ENCODE measurements around the gene ARHGAP25.

GRCh38 chr2:68837861-68838341 lies 103.3 kb downstream of the ARHGAP25 start:
- TF ChIP-seq, protein P1, sequence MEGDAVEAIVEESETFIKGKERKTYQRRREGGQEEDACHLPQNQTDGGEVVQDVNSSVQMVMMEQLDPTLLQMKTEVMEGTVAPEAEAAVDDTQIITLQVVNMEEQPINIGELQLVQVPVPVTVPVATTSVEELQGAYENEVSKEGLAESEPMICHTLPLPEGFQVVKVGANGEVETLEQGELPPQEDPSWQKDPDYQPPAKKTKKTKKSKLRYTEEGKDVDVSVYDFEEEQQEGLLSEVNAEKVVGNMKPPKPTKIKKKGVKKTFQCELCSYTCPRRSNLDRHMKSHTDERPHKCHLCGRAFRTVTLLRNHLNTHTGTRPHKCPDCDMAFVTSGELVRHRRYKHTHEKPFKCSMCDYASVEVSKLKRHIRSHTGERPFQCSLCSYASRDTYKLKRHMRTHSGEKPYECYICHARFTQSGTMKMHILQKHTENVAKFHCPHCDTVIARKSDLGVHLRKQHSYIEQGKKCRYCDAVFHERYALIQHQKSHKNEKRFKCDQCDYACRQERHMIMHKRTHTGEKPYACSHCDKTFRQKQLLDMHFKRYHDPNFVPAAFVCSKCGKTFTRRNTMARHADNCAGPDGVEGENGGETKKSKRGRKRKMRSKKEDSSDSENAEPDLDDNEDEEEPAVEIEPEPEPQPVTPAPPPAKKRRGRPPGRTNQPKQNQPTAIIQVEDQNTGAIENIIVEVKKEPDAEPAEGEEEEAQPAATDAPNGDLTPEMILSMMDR (IDR thresholded peaks at IDR 0.05), result no peak
- TF ChIP-seq POLR2A (IDR thresholded peaks at IDR 0.05; ENCODE audit: low read depth) (no peak), POLR2AphosphoS5 (IDR thresholded peaks at IDR 0.05) (no peak)

Measured in esophagus muscularis mucosa (tissue), 3 donors.